GM21786 (cell line): ENCODE results near the gene FRRS1L.
"Not testable (repeated sequence)": the region's sequence is repeated elsewhere in the genome, so short reads cannot be mapped to it uniquely, and the experiment has no call there.

ENCODE experiments used
- ATAC-seq: cut with Tn5 transposase; IDR thresholded peaks from one replicate; pipeline ENCODE4 v1.9.1; 2021; ENCODE audit not compliant: unreplicated experiment

FRRS1L gene

GRCh38 chr9:109134167-109134578 is 32.9 kb downstream of the FRRS1L start:
- ATAC-seq, result no peak

GRCh38 chr9:109133533-109133932 is 33.5 kb downstream of the FRRS1L start:
- ATAC-seq, result no peak

GRCh38 chr9:109132567-109133021 is 34.5 kb downstream of the FRRS1L start:
- no peak for ATAC-seq

GRCh38 chr9:109129470-109130197 is 37.4 kb downstream of the FRRS1L start:
- no peak for ATAC-seq

GRCh38 chr9:109126671-109127070 is 40.4 kb downstream of the FRRS1L start:
- ATAC-seq, result not testable (repeated sequence)

GRCh38 chr9:109124121-109124520 is 42.9 kb downstream of the FRRS1L start:
- ATAC-seq, result no peak

GRCh38 chr9:109122726-109123621 is 44.1 kb downstream of the FRRS1L start:
- ATAC-seq, result no peak

GRCh38 chr9:109121232-109121796 is 45.7 kb downstream of the FRRS1L start:
- ATAC-seq, result no peak

GRCh38 chr9:109120204-109120789 is 46.8 kb downstream of the FRRS1L start:
- ATAC-seq, result no peak

- peak; percentile 92 for ATAC-seq
Observed at GRCh38 chr9:109119439-109120203, 47.4 kb downstream of the FRRS1L start, which contains the start of gene TMEM245. TMEM245 (minus strand) TSS chr9:109119947; CDS start chr9:109119913, 34 bp downstream.

GRCh38 chr9:109118808-109119438 is 48.1 kb downstream of the FRRS1L start:
- no peak for ATAC-seq

GRCh38 chr9:109117856-109118807 is 48.9 kb downstream of the FRRS1L start:
- ATAC-seq, result no peak

GRCh38 chr9:109115931-109116526 is 51.0 kb downstream of the FRRS1L start:
- no peak for ATAC-seq

- no peak for ATAC-seq
Observed at GRCh38 chr9:109114670-109115069, 52.4 kb downstream of the FRRS1L start.

- ATAC-seq, result no peak
Observed at GRCh38 chr9:109113892-109114609, 53.0 kb downstream of the FRRS1L start.

- ATAC-seq, result no peak
Observed at GRCh38 chr9:109113254-109113653, 53.8 kb downstream of the FRRS1L start.

GRCh38 chr9:109110329-109111021 is 56.6 kb downstream of the FRRS1L start:
- peak; percentile 77 for ATAC-seq
